ES-I3 (cell line): ENCODE measurements around the gene CLEC4G.

Source experiments
- H3K36me3 ChIP-seq: 2 replicates; pipeline ENCODE4 v1.6.1; 2013; ENCODE audit warnings: mild to moderate bottlenecking, low read length, control low read depth, moderate library complexity; ENCODE audit not compliant: insufficient read depth
- H3K4me1 ChIP-seq: 2 replicates; pipeline ENCODE4 v1.6.1; 2013; ENCODE audit warnings: mild to moderate bottlenecking, control low read depth, low read length; ENCODE audit not compliant: insufficient read depth
- H3K9ac ChIP-seq: 2 replicates; pipeline ENCODE4 v1.6.1; 2013; ENCODE audit warnings: low read depth, mild to moderate bottlenecking, low read length, moderate library complexity
- H3K9me3 ChIP-seq: 2 replicates; pipeline ENCODE4 v1.6.1; 2013; ENCODE audit warnings: mild to moderate bottlenecking, low read length, moderate library complexity; ENCODE audit not compliant: control insufficient read depth, insufficient read depth

CLEC4G gene

GRCh38 chr19:7729211-7729610, 2.7 kb downstream of the CLEC4G start:
- H3K36me3 ChIP-seq, result no peaks in the 10 kb centered on the region
- no peaks in the 10 kb centered on the region for H3K9me3 ChIP-seq
- H3K4me1 ChIP-seq, result no peaks in the 10 kb centered on the region

GRCh38 chr19:7725791-7726190, 6.1 kb downstream of the CLEC4G start:
- no peaks in the 10 kb centered on the region for H3K4me1 ChIP-seq
- H3K36me3 ChIP-seq, result no peaks in the 10 kb centered on the region
- H3K9ac ChIP-seq, result no peak overlapping the region
- H3K9me3 ChIP-seq, result no peaks in the 10 kb centered on the region

More at GRCh38 chr19:7729211-7729610, 2.7 kb downstream of the CLEC4G start:
- peak overlapping the region; percentile 17; the same call in 1 of the 2 replicates for H3K9ac ChIP-seq

GRCh38 chr19:7722231-7722651, 9.7 kb downstream of the CLEC4G start:
- Histone ChIP-seq H3K36me3 (no peaks in the 10 kb centered on the region), H3K4me1 (no peaks in the 10 kb centered on the region), H3K9ac (no peak overlapping the region), H3K9me3 (no peaks in the 10 kb centered on the region)

GRCh38 chr19:7720351-7720750, 11.6 kb downstream of the CLEC4G start:
- no peaks in the 10 kb centered on the region for H3K36me3 ChIP-seq

GRCh38 chr19:7718668-7719067, 13.2 kb downstream of the CLEC4G start:
- Histone ChIP-seq H3K4me1 (no peaks in the 10 kb centered on the region), H3K36me3 (no peaks in the 10 kb centered on the region), H3K9ac (no peak overlapping the region), H3K9me3 (no peaks in the 10 kb centered on the region)

More at GRCh38 chr19:7720351-7720750, 11.6 kb downstream of the CLEC4G start:
- H3K4me1 ChIP-seq, result no peaks in the 10 kb centered on the region
- no peak overlapping the region for H3K9ac ChIP-seq
- no peaks in the 10 kb centered on the region for H3K9me3 ChIP-seq

- Histone ChIP-seq H3K9me3 (no peaks in the 10 kb centered on the region), H3K4me1 (no peaks in the 10 kb centered on the region), H3K9ac (no peak overlapping the region), H3K36me3 (no peaks in the 10 kb centered on the region)
These were observed 15.1 kb downstream of the CLEC4G start for GRCh38 chr19:7716762-7717161.

GRCh38 chr19:7715671-7716070, 16.2 kb downstream of the CLEC4G start:
- H3K36me3 ChIP-seq, result no peaks in the 10 kb centered on the region
- no peaks in the 10 kb centered on the region for H3K9me3 ChIP-seq
- H3K9ac ChIP-seq, result no peak overlapping the region
- H3K4me1 ChIP-seq, result no peaks in the 10 kb centered on the region

GRCh38 chr19:7710616-7711015, 21.3 kb downstream of the CLEC4G start:
- Histone ChIP-seq H3K9ac (no peak overlapping the region), H3K36me3 (no peaks in the 10 kb centered on the region), H3K9me3 (no peaks in the 10 kb centered on the region), H3K4me1 (no peaks in the 10 kb centered on the region)

- Histone ChIP-seq H3K9me3 (no peaks in the 10 kb centered on the region), H3K9ac (no peak overlapping the region), H3K4me1 (no peaks in the 10 kb centered on the region)
These were observed 21.9 kb downstream of the CLEC4G start for GRCh38 chr19:7709932-7710460.

GRCh38 chr19:7706955-7707456, 24.9 kb downstream of the CLEC4G start:
- Histone ChIP-seq H3K9me3 (no peaks in the 10 kb centered on the region), H3K36me3 (no peaks in the 10 kb centered on the region), H3K9ac (no peak overlapping the region), H3K4me1 (no peaks in the 10 kb centered on the region)

More at GRCh38 chr19:7709932-7710460, 21.9 kb downstream of the CLEC4G start:
- H3K36me3 ChIP-seq, result no peaks in the 10 kb centered on the region

- Histone ChIP-seq H3K9ac (no peak overlapping the region), H3K4me1 (no peaks in the 10 kb centered on the region), H3K9me3 (no peaks in the 10 kb centered on the region), H3K36me3 (no peaks in the 10 kb centered on the region)
These were observed 25.5 kb downstream of the CLEC4G start for GRCh38 chr19:7706188-7706954.

GRCh38 chr19:7705387-7706187, 26.3 kb downstream of the CLEC4G start:
- Histone ChIP-seq H3K9ac (no peak overlapping the region), H3K9me3 (no peaks in the 10 kb centered on the region), H3K4me1 (no peaks in the 10 kb centered on the region), H3K36me3 (no peaks in the 10 kb centered on the region)

- Histone ChIP-seq H3K36me3 (no peaks in the 10 kb centered on the region), H3K9me3 (no peaks in the 10 kb centered on the region), H3K4me1 (no peaks in the 10 kb centered on the region), H3K9ac (no peak overlapping the region)
These were observed 27.4 kb downstream of the CLEC4G start for GRCh38 chr19:7704280-7705060.

- H3K36me3 ChIP-seq, result no peaks in the 10 kb centered on the region
- H3K9ac ChIP-seq, result no peak overlapping the region
- H3K9me3 ChIP-seq, result no peaks in the 10 kb centered on the region
- no peaks in the 10 kb centered on the region for H3K4me1 ChIP-seq
These were observed 28.6 kb downstream of the CLEC4G start for GRCh38 chr19:7703332-7703731.
